GM19240 (cell line): Measurements from ENCODE around the gene SPATA31D3.
"Not testable (repeated sequence)": the region's sequence is repeated elsewhere in the genome, so short reads cannot be mapped to it uniquely, and the experiment has no call there.

Experiments
- DNase-seq: peaks from one replicate; pipeline ENCODE4 v3.0.0; 2011; ENCODE audit warnings: low spot score; ENCODE audit not compliant: insufficient read length

SPATA31D3 gene

GRCh38 chr9:81976351-81976750 lies 33.1 kb downstream of the SPATA31D3 start:
- DNase-seq, result no peak

- DNase-seq, result no peak
These were observed 35.9 kb downstream of the SPATA31D3 start for GRCh38 chr9:81979196-81979595.

- no peak for DNase-seq
These were observed 37.3 kb downstream of the SPATA31D3 start for GRCh38 chr9:81980568-81980967.

GRCh38 chr9:81981883-81982282 lies 38.6 kb downstream of the SPATA31D3 start:
- DNase-seq, result no peak

GRCh38 chr9:81984928-81985327 lies 41.6 kb downstream of the SPATA31D3 start:
- DNase-seq, result no peak

GRCh38 chr9:81986051-81986450 lies 42.8 kb downstream of the SPATA31D3 start:
- DNase-seq, result no peak

GRCh38 chr9:81988472-81988871 lies 45.2 kb downstream of the SPATA31D3 start, which contains the start of gene SPATA31D1:
Gene SPATA31D1 (plus strand): TSS chr9:81988772. CDS start chr9:81988819, 47 bp downstream.
- not testable (repeated sequence) for DNase-seq

- DNase-seq, result no peak
These were observed 46.4 kb downstream of the SPATA31D3 start for GRCh38 chr9:81989700-81990099.

- no peak for DNase-seq
These were observed 50.4 kb downstream of the SPATA31D3 start for GRCh38 chr9:81993656-81994055.
